ENCODE measurements around the gene TNC.

DNA sequence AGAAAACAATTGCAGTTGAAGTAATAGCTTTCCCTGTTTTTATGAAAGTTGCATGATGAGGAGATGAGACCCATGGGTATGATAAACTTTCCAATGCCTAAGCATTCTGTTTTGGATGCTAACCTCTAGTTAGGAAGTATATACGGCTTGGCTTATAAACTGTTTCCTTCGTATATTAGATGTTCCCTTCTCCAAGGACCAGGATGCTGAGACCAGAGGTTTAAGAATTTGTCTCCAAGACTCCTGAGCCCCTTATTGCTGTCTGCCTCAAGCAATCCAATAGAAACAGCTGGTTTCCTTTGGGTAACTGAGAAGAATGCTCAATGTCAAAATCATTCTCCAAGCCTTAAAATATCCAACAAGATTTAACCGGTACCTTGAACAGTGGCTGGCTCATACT, 12.2 kb upstream of the TNC start:
- TF ChIP-seq POLR2A (IDR thresholded peaks at IDR 0.05): no peak
- TF ChIP-seq, protein P1, sequence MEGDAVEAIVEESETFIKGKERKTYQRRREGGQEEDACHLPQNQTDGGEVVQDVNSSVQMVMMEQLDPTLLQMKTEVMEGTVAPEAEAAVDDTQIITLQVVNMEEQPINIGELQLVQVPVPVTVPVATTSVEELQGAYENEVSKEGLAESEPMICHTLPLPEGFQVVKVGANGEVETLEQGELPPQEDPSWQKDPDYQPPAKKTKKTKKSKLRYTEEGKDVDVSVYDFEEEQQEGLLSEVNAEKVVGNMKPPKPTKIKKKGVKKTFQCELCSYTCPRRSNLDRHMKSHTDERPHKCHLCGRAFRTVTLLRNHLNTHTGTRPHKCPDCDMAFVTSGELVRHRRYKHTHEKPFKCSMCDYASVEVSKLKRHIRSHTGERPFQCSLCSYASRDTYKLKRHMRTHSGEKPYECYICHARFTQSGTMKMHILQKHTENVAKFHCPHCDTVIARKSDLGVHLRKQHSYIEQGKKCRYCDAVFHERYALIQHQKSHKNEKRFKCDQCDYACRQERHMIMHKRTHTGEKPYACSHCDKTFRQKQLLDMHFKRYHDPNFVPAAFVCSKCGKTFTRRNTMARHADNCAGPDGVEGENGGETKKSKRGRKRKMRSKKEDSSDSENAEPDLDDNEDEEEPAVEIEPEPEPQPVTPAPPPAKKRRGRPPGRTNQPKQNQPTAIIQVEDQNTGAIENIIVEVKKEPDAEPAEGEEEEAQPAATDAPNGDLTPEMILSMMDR (IDR thresholded peaks at IDR 0.05): no peak

Data from right lobe of liver (tissue), 4 donors.